Measurements from ENCODE around the gene TES.

- no peak for TF ChIP-seq CTCF (IDR thresholded peaks at IDR 0.05)
- no peak for TF ChIP-seq POLR2A (IDR thresholded peaks at IDR 0.05)
- no peak for TF ChIP-seq POLR2AphosphoS5 (IDR thresholded peaks at IDR 0.05)
- no peak for TF ChIP-seq EP300 (IDR thresholded peaks at IDR 0.05)
These were observed 74.1 kb downstream of the TES start for GRCh38 chr7:116284390-116284789.

All from gastroesophageal sphincter (tissue), 3 donors.